SH-SY5Y (cell line): ENCODE measurements around the gene TRIO.

Experiments used
- GATA2 ChIP-seq: IDR thresholded peaks from 2 replicates; pipeline ENCODE4 v1.6.1; 2011; ENCODE audit warnings: mild to moderate bottlenecking, low read depth, low read length
- GATA3 ChIP-seq: IDR thresholded peaks from 2 replicates; pipeline ENCODE4 v1.6.1; 2011; ENCODE audit warnings: low read depth, mild to moderate bottlenecking, low read length, moderate library complexity

DNA sequence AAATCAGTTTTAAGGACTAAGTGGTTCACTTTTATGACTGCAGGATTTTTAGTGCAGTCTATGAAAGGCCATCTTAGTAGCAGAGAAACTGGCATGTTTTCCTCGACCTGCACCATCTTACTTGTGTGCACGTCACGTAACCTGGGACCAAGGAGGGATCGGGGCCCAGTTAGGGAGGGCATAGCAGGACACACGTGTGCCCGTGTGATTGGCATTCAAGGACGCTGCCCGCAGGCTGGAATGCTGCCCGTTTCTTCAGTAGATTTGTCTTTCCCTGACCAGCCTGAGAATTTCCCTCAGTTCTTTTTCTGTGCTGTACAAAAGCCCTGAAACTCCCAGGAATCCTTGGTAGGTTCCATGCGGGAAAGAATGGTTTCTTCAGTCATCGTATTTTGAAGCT lies 196.3 kb downstream of the TRIO start:
- TF ChIP-seq GATA3 (no peak), GATA2 (no peak)
